PFSK-1 (cell line): ENCODE data around the gene UBAC2.

Source experiments
- POLR2AphosphoS5 ChIP-seq: IDR thresholded peaks from 2 replicates; pipeline ENCODE4 v1.6.1; 2012; ENCODE audit warnings: low read depth, mild to moderate bottlenecking, control low read depth, low read length, moderate library complexity
- TAF1 ChIP-seq: IDR thresholded peaks from 2 replicates; pipeline ENCODE4 v1.6.1; 2012; ENCODE audit warnings: low read length, control low read depth, borderline replicate concordance; ENCODE audit not compliant: insufficient read depth

DNA sequence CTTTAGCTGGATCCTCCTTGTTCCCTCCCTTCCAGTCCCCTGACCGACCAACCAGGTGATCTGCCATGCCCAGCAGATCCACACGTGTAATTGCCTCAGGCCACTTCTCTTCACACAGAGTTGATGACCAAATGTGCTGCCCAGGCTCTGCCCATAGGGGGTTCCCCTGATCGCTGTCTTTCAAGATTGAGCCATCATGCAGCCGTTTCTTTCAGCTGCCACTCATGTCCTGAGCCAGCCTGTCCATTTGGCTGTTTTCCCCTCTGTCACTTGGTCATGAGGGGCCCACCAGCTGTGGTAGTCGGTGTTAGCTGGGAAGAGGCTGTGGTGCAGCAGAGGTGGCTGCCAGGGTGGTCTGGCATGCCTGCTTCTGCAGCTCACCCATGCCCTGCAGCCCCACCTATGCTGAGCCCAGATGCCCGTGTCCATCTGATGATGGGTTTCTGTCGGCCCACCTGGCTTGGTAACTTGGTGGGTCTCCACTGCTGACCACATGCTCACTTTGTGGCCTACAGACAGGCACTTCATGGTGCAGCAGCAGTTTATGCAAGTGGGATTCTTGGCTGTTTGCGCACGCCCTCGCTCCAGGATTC is 142.2 kb downstream of the UBAC2 start:
- TF ChIP-seq POLR2AphosphoS5 = no peak
- no peak for TF ChIP-seq TAF1
